ENCODE data around the gene GSTM1. TPM values are rescaled to one million over a fixed set of nuclear protein-coding genes. Genes with fewer than 3 reads are reported as not detected.
A peak's percentile ranks its signal among the peaks of the same experiment; 100 is the strongest.

Gene GSTM1
- total and polyA plus RNA-seq, 2 donors (not counting 1 experiment from before 2014, with no cell fraction given): 38.0 TPM; not detected in 1

DNA sequence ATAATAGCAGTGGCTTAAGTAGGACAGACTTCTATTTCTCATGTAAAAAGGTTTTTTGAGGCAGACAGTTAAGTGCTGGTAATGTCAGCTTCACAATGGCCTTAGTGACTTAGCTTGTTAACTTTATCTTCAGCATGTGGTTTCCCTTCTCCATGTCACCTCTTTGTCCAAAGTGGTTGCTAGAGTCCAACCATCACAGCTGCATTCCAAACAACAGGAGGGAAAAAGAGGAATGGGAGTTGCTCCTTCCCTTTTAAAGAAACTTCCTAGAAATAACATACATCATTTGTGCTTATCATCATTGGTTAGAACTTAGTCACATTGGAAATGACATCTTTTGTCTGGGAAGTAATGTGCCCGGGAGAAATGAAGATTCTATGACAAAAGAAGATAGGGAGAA is 34.4 kb downstream of the GSTM1 start:
- H3K9ac ChIP-seq (ENCODE audit: insufficient read depth, low read length): no peak overlapping the region
- no peak overlapping the region for H3K4me3 ChIP-seq (replicated peaks in 1 of 4; ENCODE audit: control extremely low read depth in 1 of 4, insufficient read depth in 1 of 4, low read depth in 3 of 4, low read length in 4 of 4)
- H4K20me1 ChIP-seq (ENCODE audit: control insufficient read depth, extremely low read depth, insufficient read depth, low read length): no peaks in the 10 kb centered on the region
- H3K4me2 ChIP-seq (ENCODE audit: extremely low read depth, insufficient read depth, low read length): no peak overlapping the region
- H3K79me2 ChIP-seq (ENCODE audit: control insufficient read depth, insufficient read depth, low read length): no peaks in the 10 kb centered on the region
- H3K9me3 ChIP-seq (ENCODE audit: control insufficient read depth, insufficient read depth, low read depth, low read length): no peaks in the 10 kb centered on the region
- no peak overlapping the region for H3K27ac ChIP-seq (ENCODE audit: insufficient read depth, low read length)
- no peak overlapping the region for H2AFZ ChIP-seq (ENCODE audit: low read length)
- no peaks in the 10 kb centered on the region for H3K36me3 ChIP-seq (ENCODE audit: control insufficient read depth, insufficient read depth, low read length)
- H3K27me3 ChIP-seq (ENCODE audit: control insufficient read depth, insufficient read depth, low read length): no peaks in the 10 kb centered on the region
- no peak for DNase-seq (ENCODE audit: low read depth in 2 of 2)
- TF ChIP-seq, protein P1, sequence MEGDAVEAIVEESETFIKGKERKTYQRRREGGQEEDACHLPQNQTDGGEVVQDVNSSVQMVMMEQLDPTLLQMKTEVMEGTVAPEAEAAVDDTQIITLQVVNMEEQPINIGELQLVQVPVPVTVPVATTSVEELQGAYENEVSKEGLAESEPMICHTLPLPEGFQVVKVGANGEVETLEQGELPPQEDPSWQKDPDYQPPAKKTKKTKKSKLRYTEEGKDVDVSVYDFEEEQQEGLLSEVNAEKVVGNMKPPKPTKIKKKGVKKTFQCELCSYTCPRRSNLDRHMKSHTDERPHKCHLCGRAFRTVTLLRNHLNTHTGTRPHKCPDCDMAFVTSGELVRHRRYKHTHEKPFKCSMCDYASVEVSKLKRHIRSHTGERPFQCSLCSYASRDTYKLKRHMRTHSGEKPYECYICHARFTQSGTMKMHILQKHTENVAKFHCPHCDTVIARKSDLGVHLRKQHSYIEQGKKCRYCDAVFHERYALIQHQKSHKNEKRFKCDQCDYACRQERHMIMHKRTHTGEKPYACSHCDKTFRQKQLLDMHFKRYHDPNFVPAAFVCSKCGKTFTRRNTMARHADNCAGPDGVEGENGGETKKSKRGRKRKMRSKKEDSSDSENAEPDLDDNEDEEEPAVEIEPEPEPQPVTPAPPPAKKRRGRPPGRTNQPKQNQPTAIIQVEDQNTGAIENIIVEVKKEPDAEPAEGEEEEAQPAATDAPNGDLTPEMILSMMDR (conservative IDR thresholded peaks at IDR 0.05 in 1 of 2, IDR thresholded peaks at IDR 0.05 in 1 of 2; ENCODE audit: low read depth in 1 of 2, low read length in 2 of 2): no peak
- TF ChIP-seq EZH2 (IDR thresholded peaks at IDR 0.05; ENCODE audit: low read length, missing control alignments): no peak
- no peaks in the 10 kb centered on the region for H3K4me1 ChIP-seq (ENCODE audit: control insufficient read depth, extremely low read depth, insufficient read depth, low read length)

DNA sequence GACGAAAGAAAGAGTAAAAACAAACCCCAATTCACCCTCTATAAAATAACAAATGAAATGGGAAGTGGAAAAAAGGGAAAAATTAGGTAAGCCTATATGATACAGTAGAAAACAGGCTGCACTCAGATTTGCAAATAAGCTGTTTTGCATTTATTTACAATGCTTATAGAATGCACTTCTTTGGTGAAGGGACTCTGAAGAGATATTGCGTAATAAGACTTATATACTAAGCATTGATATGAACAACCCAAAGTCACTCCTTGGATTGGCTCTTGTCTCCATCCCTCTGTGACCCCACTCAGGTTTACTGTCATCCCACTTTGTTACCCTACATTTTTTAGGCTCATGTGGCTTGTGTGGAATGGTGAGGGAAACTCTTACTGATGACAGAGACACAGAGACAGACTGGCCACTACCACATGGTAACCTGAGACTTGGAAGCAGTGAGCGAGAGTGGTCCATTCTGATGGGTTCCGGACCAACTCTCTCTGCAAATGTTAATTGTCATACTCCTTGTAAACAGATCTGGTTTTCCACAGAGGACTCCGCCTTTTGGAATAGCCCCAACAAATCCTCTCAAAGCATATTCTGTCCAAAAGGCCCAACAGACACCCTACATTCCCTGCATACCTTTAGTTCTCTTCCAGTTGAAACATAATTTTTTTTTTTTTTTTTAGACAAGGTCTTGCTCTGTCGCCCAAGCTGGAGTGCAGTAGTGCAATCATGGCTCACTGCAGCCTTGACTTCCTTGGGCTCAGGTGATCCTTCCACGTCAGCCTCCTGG is 35.5 kb downstream of the GSTM1 start:
- H2AFZ ChIP-seq (ENCODE audit: low read length): no peak overlapping the region
- H3K36me3 ChIP-seq (ENCODE audit: control insufficient read depth, insufficient read depth, low read length): no peaks in the 10 kb centered on the region
- H3K79me2 ChIP-seq (ENCODE audit: control insufficient read depth, insufficient read depth, low read length): no peaks in the 10 kb centered on the region
- no peak overlapping the region for H3K9ac ChIP-seq (ENCODE audit: insufficient read depth, low read length)
- no peaks in the 10 kb centered on the region for H3K27me3 ChIP-seq (ENCODE audit: control insufficient read depth, insufficient read depth, low read length)
- no peaks in the 10 kb centered on the region for H4K20me1 ChIP-seq (ENCODE audit: control insufficient read depth, extremely low read depth, insufficient read depth, low read length)
- H3K4me1 ChIP-seq (ENCODE audit: control insufficient read depth, extremely low read depth, insufficient read depth, low read length): no peaks in the 10 kb centered on the region
- DNase-seq (ENCODE audit: low read depth in 2 of 2): peak in 1 of 2 donors; percentile 27
- no peak overlapping the region for H3K27ac ChIP-seq (ENCODE audit: insufficient read depth, low read length)
- TF ChIP-seq, protein P1 (conservative IDR thresholded peaks at IDR 0.05 in 1 of 2, IDR thresholded peaks at IDR 0.05 in 1 of 2; ENCODE audit: low read depth in 1 of 2, low read length in 2 of 2): no peak
- no peak for TF ChIP-seq EZH2 (IDR thresholded peaks at IDR 0.05; ENCODE audit: low read length, missing control alignments)
- H3K9me3 ChIP-seq (ENCODE audit: control insufficient read depth, insufficient read depth, low read depth, low read length): no peaks in the 10 kb centered on the region
- H3K4me3 ChIP-seq (replicated peaks in 1 of 4; ENCODE audit: control extremely low read depth in 1 of 4, insufficient read depth in 1 of 4, low read depth in 3 of 4, low read length in 4 of 4): no peak overlapping the region
- no peak overlapping the region for H3K4me2 ChIP-seq (ENCODE audit: extremely low read depth, insufficient read depth, low read length)

DNA sequence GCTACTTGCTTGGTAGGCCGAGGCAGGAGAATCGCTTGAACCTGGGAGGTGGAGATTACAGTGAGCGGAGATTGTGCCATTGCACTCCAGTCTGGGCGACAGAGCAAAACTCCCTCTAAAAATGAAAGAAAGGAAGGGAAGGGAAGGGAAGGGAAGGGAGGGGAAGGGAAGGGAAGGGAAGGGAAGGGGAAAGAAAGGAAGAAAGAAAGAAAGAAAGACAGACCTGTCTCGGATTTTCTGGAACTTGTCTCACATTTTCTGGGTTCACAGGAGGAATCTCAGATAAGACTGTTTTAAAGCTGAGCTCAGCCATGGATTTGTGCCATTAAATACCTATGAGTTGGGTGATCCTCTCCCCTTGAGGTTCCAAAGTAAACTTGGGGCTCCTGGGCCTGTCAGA is 37.3 kb downstream of the GSTM1 start:
- Histone ChIP-seq H2AFZ (ENCODE audit: low read length) (no peak overlapping the region), H3K4me3 (replicated peaks in 1 of 4; ENCODE audit: control extremely low read depth in 1 of 4, insufficient read depth in 1 of 4, low read depth in 3 of 4, low read length in 4 of 4) (no peak overlapping the region), H4K20me1 (ENCODE audit: control insufficient read depth, extremely low read depth, insufficient read depth, low read length) (no peaks in the 10 kb centered on the region), H3K9ac (ENCODE audit: insufficient read depth, low read length) (no peak overlapping the region), H3K27ac (ENCODE audit: insufficient read depth, low read length) (no peak overlapping the region), H3K36me3 (ENCODE audit: control insufficient read depth, insufficient read depth, low read length) (no peaks in the 10 kb centered on the region), H3K4me1 (ENCODE audit: control insufficient read depth, extremely low read depth, insufficient read depth, low read length) (no peaks in the 10 kb centered on the region), H3K79me2 (ENCODE audit: control insufficient read depth, insufficient read depth, low read length) (no peaks in the 10 kb centered on the region), H3K27me3 (ENCODE audit: control insufficient read depth, insufficient read depth, low read length) (peaks cover 3% of the 10 kb centered on the region), H3K4me2 (ENCODE audit: extremely low read depth, insufficient read depth, low read length) (no peak overlapping the region), H3K9me3 (ENCODE audit: control insufficient read depth, insufficient read depth, low read depth, low read length) (no peaks in the 10 kb centered on the region)
- TF ChIP-seq, protein P1 (conservative IDR thresholded peaks at IDR 0.05 in 1 of 2, IDR thresholded peaks at IDR 0.05 in 1 of 2; ENCODE audit: low read depth in 1 of 2, low read length in 2 of 2): no peak
- TF ChIP-seq EZH2 (IDR thresholded peaks at IDR 0.05; ENCODE audit: low read length, missing control alignments): no peak
- DNase-seq (ENCODE audit: low read depth in 2 of 2): no peak

All from fibroblast of lung (primary cell).